Trophoblast cell (in vitro differentiated cells and primary cell): Measurements from ENCODE around the gene CUEDC1.

Experiments
- DNase-seq, 2 donors: peaks; one replicate each; pipeline ENCODE4 v3.0.0-alpha.2; 2016
- H2AFZ ChIP-seq: 2 replicates; pipeline ENCODE4 v1.6.1; 2013; ENCODE audit warnings: low read length, moderate library complexity, mild to moderate bottlenecking; ENCODE audit not compliant: insufficient read depth, poor library complexity
- H2AK5ac ChIP-seq: 2 replicates; pipeline ENCODE4 v1.6.1; 2013; ENCODE audit warnings: mild to moderate bottlenecking, low read length
- H2BK120ac ChIP-seq: 2 replicates; pipeline ENCODE4 v1.6.1; 2013; ENCODE audit warnings: low read length, mild to moderate bottlenecking, moderate library complexity; ENCODE audit not compliant: insufficient read depth, poor library complexity
- H2BK12ac ChIP-seq: 2 replicates; pipeline ENCODE4 v1.6.1; 2013; ENCODE audit warnings: mild to moderate bottlenecking, low read length, moderate library complexity
- H2BK5ac ChIP-seq: 2 replicates; pipeline ENCODE4 v1.6.1; 2013; ENCODE audit warnings: low read length, low read depth, moderate library complexity, mild to moderate bottlenecking; ENCODE audit not compliant: poor library complexity
- H3K14ac ChIP-seq: 2 replicates; pipeline ENCODE4 v1.6.1; 2013; ENCODE audit warnings: mild to moderate bottlenecking, low read length
- H3K18ac ChIP-seq: 2 replicates; pipeline ENCODE4 v1.6.1; 2013; ENCODE audit warnings: mild to moderate bottlenecking, low read length
- H3K23ac ChIP-seq: 2 replicates; pipeline ENCODE4 v1.6.1; 2013; ENCODE audit warnings: low read length
- H3K27ac ChIP-seq: 2 replicates; pipeline ENCODE4 v1.5.1; 2013; ENCODE audit warnings: low read depth, mild to moderate bottlenecking, inconsistent platforms, low read length, moderate library complexity
- H3K27me3 ChIP-seq: 2 replicates; pipeline ENCODE4 v1.6.1; 2013; ENCODE audit warnings: inconsistent platforms, mild to moderate bottlenecking, low read length, moderate library complexity; ENCODE audit not compliant: insufficient read depth
- H3K36me3 ChIP-seq, 2 experiments: 1 replicate in 1 of 2; 2 replicates in 1 of 2; pipeline ENCODE4 v1.6.1; 2013; ENCODE audit warnings: low read length in 2 of 2, mild to moderate bottlenecking in 2 of 2, moderate library complexity in 1 of 2; ENCODE audit not compliant: insufficient read depth in 2 of 2, control insufficient read depth in 1 of 2
- H3K4ac ChIP-seq: 2 replicates; pipeline ENCODE4 v1.6.1; 2013; ENCODE audit warnings: low read depth, mild to moderate bottlenecking, low read length, moderate library complexity
- H3K4me1 ChIP-seq, 2 experiments: 1 replicate in 1 of 2; 2 replicates in 1 of 2; pipeline ENCODE4 v1.6.1; 2013; ENCODE audit warnings: low read length in 2 of 2, mild to moderate bottlenecking in 2 of 2, moderate library complexity in 1 of 2; ENCODE audit not compliant: insufficient read depth in 2 of 2, control insufficient read depth in 1 of 2
- H3K4me2 ChIP-seq: 2 replicates; pipeline ENCODE4 v1.6.1; 2013; ENCODE audit warnings: inconsistent platforms, mild to moderate bottlenecking, low read length, moderate library complexity
- H3K4me3 ChIP-seq: 2 replicates; pipeline ENCODE4 v1.5.1; 2013; ENCODE audit warnings: mild to moderate bottlenecking, low read depth, low read length, inconsistent platforms
- H3K79me1 ChIP-seq: one replicate; pipeline ENCODE4 v1.6.1; 2013; ENCODE audit warnings: low read length
- H3K79me2 ChIP-seq: 2 replicates; pipeline ENCODE4 v1.6.1; 2013; ENCODE audit warnings: low read length, mild to moderate bottlenecking; ENCODE audit not compliant: control insufficient read depth, insufficient read depth, poor library complexity
- H3K9ac ChIP-seq: 2 replicates; pipeline ENCODE4 v1.6.1; 2013; ENCODE audit warnings: mild to moderate bottlenecking, low read length
- H3K9me3 ChIP-seq: 2 replicates; pipeline ENCODE4 v1.6.1; 2013; ENCODE audit warnings: low read depth, mild to moderate bottlenecking, control low read depth, inconsistent platforms, low read length; ENCODE audit not compliant: insufficient read depth
- H4K12ac ChIP-seq: 2 replicates; pipeline ENCODE4 v1.6.1; 2013; ENCODE audit warnings: low read depth, mild to moderate bottlenecking, low read length, moderate library complexity
- H4K8ac ChIP-seq: 2 replicates; pipeline ENCODE4 v1.6.1; 2013; ENCODE audit warnings: low read depth, mild to moderate bottlenecking, low read length, moderate library complexity
- H4K91ac ChIP-seq: one replicate; pipeline ENCODE4 v1.6.1; 2013; ENCODE audit warnings: low read depth, mild to moderate bottlenecking, low read length, moderate library complexity
- WGBS: extraction: QIAGEN DNeasy Blood & Tissue Kit; methylation state at CpG from one replicate; pipeline ENCODE4 v1.1.7; 2013; ENCODE audit warnings: missing lambda C conversion rate; ENCODE audit not compliant: insufficient read length, insufficient coverage; ENCODE audit errors: extremely low coverage; 5-methylcytosine and 5-hydroxymethylcytosine counted together

Gene CUEDC1

DNA sequence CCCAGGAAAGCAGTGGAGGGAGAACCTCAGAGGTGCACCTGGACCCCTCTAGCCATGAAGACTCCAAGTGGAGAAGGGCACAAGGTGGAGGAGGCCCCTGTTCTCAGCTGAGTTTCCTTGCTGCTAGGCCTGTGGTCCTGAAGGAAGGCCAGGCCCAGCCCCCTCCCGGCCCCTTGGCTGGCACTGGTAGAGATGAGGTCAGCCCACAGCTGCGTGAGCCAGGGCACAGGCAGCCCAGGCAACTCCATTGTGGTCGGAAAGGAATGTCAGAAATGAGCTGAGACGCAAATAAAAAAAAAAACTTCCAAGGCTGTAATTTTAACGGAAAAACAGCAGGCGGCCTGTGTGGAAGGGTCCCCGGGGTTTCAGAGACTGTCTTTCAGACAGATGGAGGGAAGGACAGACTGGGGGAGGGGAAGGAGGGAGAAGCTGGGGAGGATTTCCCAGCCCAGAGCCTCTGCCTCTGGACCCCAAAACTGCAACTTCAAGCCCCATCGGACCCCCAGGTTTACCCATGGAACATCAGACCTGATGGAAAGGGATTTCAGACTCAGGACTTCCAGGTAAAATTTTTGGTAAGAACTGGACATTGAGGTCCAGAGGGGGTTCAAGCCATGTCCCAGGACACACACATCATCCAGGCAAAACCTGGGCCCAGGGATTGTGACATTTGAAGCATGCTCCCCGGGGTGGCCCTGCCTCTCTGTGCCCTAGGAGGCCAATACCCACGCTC lies 79.8 kb downstream of the CUEDC1 start:
- peak overlapping the region; percentile 92 for H2BK5ac ChIP-seq
- peak overlapping the region; percentile 92 for H2BK12ac ChIP-seq
- peak overlapping the region; percentile 97 for H2AK5ac ChIP-seq
- H4K12ac ChIP-seq, result peak overlapping the region; percentile 22
- peak overlapping the region; percentile 84 for H3K18ac ChIP-seq
- H4K91ac ChIP-seq, result peak overlapping the region; percentile 89
- H3K4me1 ChIP-seq, result peaks cover 57% of the 10 kb centered on the region in 2 experiments
- peak overlapping the region; percentile 46 for H3K9ac ChIP-seq
- peak overlapping the region; percentile 87 for H3K14ac ChIP-seq
- H3K79me2 ChIP-seq, result peaks cover 6% of the 10 kb centered on the region
- peaks cover 38% of the 10 kb centered on the region for H3K79me1 ChIP-seq
- DNase-seq, result peak; percentile 72 to 80
- peak overlapping the region; percentile 68 for H3K4ac ChIP-seq
- peaks cover 17 to 20% of the 10 kb centered on the region in 2 experiments for H3K36me3 ChIP-seq
- peak overlapping the region; percentile 80 for H4K8ac ChIP-seq
- peak overlapping the region; percentile 92 for H2BK120ac ChIP-seq
- peak overlapping the region; percentile 99 for H3K27ac ChIP-seq
- H3K4me3 ChIP-seq, result no peak overlapping the region
- peak overlapping the region; percentile 26 for H3K4me2 ChIP-seq
- no peaks in the 10 kb centered on the region for H3K9me3 ChIP-seq
- no peaks in the 10 kb centered on the region for H3K27me3 ChIP-seq
- no CpG with 5 or more reads among the region's 10 CpGs for WGBS
- peak overlapping the region; percentile 61 for H2AFZ ChIP-seq
- no peak overlapping the region for H3K23ac ChIP-seq

DNA sequence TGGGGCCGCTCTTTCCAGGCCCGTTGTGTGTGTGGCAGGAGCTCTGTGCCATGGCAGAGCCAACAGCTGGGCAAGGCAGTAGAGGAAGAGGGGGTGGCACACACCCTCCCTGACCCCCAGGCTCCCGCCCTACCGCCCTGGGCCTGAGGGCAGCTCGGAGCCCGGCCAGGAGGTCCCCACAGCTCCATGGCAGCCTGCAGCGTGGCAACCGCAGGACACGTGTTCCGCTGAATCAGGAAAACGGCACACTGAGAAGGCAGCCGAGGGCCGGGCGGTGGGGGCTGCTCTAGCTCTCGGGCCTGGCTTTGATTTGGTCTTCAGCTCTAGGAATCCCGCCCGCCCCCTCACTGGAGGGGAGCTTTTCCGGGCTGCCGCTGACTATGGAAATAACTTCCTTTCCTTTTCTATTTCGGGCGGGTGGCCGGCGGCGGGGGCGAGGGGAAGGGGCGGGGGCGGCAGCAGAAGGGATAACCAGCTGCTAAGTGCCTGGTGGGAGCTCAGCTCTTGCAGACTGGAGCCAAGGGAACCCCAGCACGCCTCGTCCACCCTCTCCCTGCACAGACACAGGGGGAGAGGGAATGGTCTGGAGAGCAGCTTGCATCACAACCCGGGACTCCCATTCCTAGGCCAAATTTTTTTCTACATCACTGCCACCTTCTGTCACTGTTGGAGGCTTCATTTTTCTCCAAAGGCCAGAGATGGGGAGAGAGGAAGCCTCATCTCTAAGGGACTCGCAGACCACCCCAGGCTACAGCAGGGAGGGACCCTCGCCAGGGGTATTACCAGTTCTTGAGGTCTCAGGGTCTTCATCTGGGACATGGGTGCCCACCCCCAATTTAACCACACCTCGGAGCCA lies 80.5 kb downstream of the CUEDC1 start:
- Histone ChIP-seq H3K79me2 (peaks cover 6% of the 10 kb centered on the region), H3K4me2 (peak overlapping the region; percentile 16), H2BK12ac (peak overlapping the region; percentile 92), H3K18ac (peak overlapping the region; percentile 84), H3K27ac (peak overlapping the region; percentile 99), H3K4me3 (no peak overlapping the region), H2BK5ac (peak overlapping the region; percentile 92), H3K23ac (no peak overlapping the region), H2AK5ac (peak overlapping the region; percentile 72), H3K9ac (peak overlapping the region; percentile 46), H3K79me1 (peaks cover 35% of the 10 kb centered on the region), H3K4ac (peak overlapping the region; percentile 68), H3K27me3 (no peaks in the 10 kb centered on the region), H2BK120ac (peak overlapping the region; percentile 92), H2AFZ (peak overlapping the region; percentile 68), H3K36me3 (peaks cover 17 to 20% of the 10 kb centered on the region in 2 experiments), H3K9me3 (no peaks in the 10 kb centered on the region), H3K14ac (peak overlapping the region; percentile 87), H4K91ac (peak overlapping the region; percentile 89), H4K12ac (peak overlapping the region; percentile 22), H3K4me1 (peaks cover 50% of the 10 kb centered on the region in 2 experiments), H4K8ac (peak overlapping the region; percentile 80)
- no CpG with 5 or more reads among the region's 33 CpGs for WGBS
- no peak for DNase-seq

DNA sequence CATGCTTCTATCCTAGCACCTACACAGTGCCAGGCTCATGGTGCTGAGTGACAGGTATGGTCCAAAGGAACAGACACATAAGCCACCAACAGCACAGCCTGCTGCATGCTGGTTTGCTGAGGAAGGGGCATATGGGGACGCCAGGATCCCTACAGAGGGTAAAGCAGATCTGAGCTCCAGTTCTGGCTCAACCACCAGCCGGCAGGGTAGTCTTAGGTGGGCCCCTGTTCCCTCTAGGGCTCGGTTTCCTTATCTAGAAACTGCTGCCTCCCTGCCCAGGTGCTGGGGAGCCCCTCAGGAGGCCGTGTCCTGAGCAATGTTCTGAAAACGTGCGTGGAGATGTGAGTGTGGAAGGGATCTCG lies 81.2 kb downstream of the CUEDC1 start:
- H3K4me3 ChIP-seq, result no peak overlapping the region
- peak overlapping the region; percentile 8 for H3K4me2 ChIP-seq

DNA sequence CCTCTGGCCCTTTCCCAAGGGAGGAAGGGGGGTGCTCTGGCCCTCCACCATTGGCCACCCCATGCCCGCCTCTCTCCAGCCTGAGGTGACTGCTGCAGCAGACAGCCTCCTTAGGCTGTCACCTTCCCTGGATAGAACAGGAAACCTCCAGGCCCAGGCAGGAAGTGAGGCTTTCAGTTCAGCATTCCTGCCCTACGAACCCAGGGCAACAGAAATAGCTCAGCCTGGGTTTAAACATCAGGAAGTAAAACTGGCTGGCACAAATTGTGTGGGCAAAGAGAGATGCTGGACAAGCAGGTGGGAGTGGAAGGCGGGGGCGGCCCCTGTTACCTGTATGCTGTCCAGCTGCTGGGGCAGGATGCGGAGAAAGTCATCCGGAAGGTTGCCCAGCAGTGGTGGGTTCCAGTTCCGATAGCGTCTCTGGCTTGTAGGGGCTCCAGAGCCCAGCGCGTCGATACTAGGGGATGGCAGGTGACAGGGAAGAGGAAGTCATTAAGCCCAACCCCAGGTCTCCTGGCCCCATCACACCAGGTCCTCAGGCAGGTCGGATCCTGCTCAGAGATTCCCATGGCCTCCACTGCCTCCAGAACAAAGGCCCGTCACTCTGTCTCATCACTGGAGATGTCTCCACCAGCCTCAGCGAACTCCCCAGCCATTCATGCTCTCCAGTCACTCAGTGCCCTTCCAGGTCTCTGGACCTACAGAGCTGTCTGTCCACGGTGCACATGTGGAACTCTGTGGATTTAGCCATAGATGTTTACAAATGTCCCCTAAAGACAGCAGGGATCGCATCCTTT lies 81.8 kb downstream of the CUEDC1 start:
- Histone ChIP-seq H3K23ac (no peak overlapping the region), H3K9ac (no peak overlapping the region), H3K4me1 (peaks cover 48 to 51% of the 10 kb centered on the region in 2 experiments), H2AK5ac (peak overlapping the region; percentile 72), H4K8ac (peak overlapping the region; percentile 3), H4K12ac (no peak overlapping the region), H3K14ac (peak overlapping the region; percentile 84), H3K4me3 (no peak overlapping the region), H3K4me2 (no peak overlapping the region), H3K18ac (peak overlapping the region; percentile 24), H3K4ac (peak overlapping the region; percentile 32), H3K9me3 (no peaks in the 10 kb centered on the region), H3K36me3 (peaks cover 17 to 27% of the 10 kb centered on the region in 2 experiments), H3K27ac (no peak overlapping the region), H3K27me3 (no peaks in the 10 kb centered on the region), H4K91ac (peak overlapping the region; percentile 84), H3K79me1 (peaks cover 37% of the 10 kb centered on the region), H3K79me2 (peaks cover 6% of the 10 kb centered on the region), H2BK5ac (peak overlapping the region; percentile 7), H2BK12ac (peak overlapping the region; percentile 11), H2AFZ (no peak overlapping the region), H2BK120ac (peak overlapping the region; percentile 15)
- no peak for DNase-seq
- WGBS, result no CpG with 5 or more reads among the region's 16 CpGs

More for the DNA sequence above, 81.2 kb downstream of the CUEDC1 start:
- peaks cover 35% of the 10 kb centered on the region for H3K79me1 ChIP-seq
- H2BK12ac ChIP-seq, result peak overlapping the region; percentile 11
- DNase-seq, result no peak
- H3K4me1 ChIP-seq, result peaks cover 46 to 47% of the 10 kb centered on the region in 2 experiments
- peak overlapping the region; percentile 1 for H3K4ac ChIP-seq
- peak overlapping the region; percentile 7 for H2BK5ac ChIP-seq
- no peak overlapping the region for H3K23ac ChIP-seq
- H2AK5ac ChIP-seq, result peak overlapping the region; percentile 72
- peak overlapping the region; percentile 24 for H3K18ac ChIP-seq
- H4K8ac ChIP-seq, result peak overlapping the region; percentile 32
- H3K79me2 ChIP-seq, result peaks cover 6% of the 10 kb centered on the region
- peak overlapping the region; percentile 15 for H2BK120ac ChIP-seq
- peak overlapping the region; percentile 84 for H4K91ac ChIP-seq
- peak overlapping the region; percentile 56 for H3K27ac ChIP-seq
- no peaks in the 10 kb centered on the region for H3K27me3 ChIP-seq
- peaks cover 17 to 25% of the 10 kb centered on the region in 2 experiments for H3K36me3 ChIP-seq
- WGBS, result no CpG with 5 or more reads among the region's 7 CpGs
- H4K12ac ChIP-seq, result no peak overlapping the region
- H2AFZ ChIP-seq, result peak overlapping the region; percentile 68
- no peaks in the 10 kb centered on the region for H3K9me3 ChIP-seq
- no peak overlapping the region for H3K9ac ChIP-seq
- H3K14ac ChIP-seq, result peak overlapping the region; percentile 84
